HepG2 (cell line): ENCODE data around the gene NFE2L1. TPM values are rescaled to one million over a fixed set of nuclear protein-coding genes. Genes with fewer than 3 reads are reported as not detected.

Experiments used
- FOXO1 ChIP-seq: sonication (generic); formaldehyde crosslinking; IDR thresholded peaks from 2 replicates; pipeline ENCODE4 v1.4.0; 2020; ENCODE audit warnings: missing genetic modification reagents
- HOXA7 ChIP-seq: sonication (generic); formaldehyde crosslinking; IDR thresholded peaks from 2 replicates; pipeline ENCODE4 v1.8.1; 2022; ENCODE audit warnings: mild to moderate bottlenecking, missing genetic modification reagents, moderate library complexity
- KDM4B ChIP-seq: sonication (generic); formaldehyde crosslinking; IDR thresholded peaks from 2 replicates; pipeline ENCODE4 v1.4.0; 2020; ENCODE audit warnings: missing genetic modification reagents
- MBD4 ChIP-seq: IDR thresholded peaks from 2 replicates; pipeline ENCODE4 v1.6.1; 2012; ENCODE audit warnings: low read length, inconsistent platforms, borderline replicate concordance
- MBNL3 ChIP-seq: fragments of 250-450 bp; sonication (Bioruptor Pico); conservative IDR thresholded peaks from 2 replicates; pipeline ENCODE4 v1.8.0; 2022; ENCODE audit warnings: mild to moderate bottlenecking, inconsistent platforms
- NR2F2 ChIP-seq: IDR thresholded peaks from 2 replicates; pipeline ENCODE4 v1.6.1; 2012; ENCODE audit warnings: low read depth, inconsistent platforms, borderline replicate concordance
- REXO4 ChIP-seq: sonication (generic); formaldehyde crosslinking; IDR thresholded peaks from 2 replicates; pipeline ENCODE4 v1.8.0; 2022; ENCODE audit warnings: missing genetic modification reagents, mild to moderate bottlenecking, borderline replicate concordance
- SPEN ChIP-seq: sonication (generic); formaldehyde crosslinking; IDR thresholded peaks from 2 replicates; pipeline ENCODE4 v1.5.1; 2020; ENCODE audit warnings: low read depth, mild to moderate bottlenecking, missing genetic modification reagents
- ZNF160 ChIP-seq: sonication (generic); formaldehyde crosslinking; IDR thresholded peaks from 2 replicates; pipeline ENCODE4 v1.8.0; 2022; ENCODE audit warnings: mild to moderate bottlenecking, inconsistent platforms, missing genetic modification reagents
- ZNF232 ChIP-seq: sonication (generic); formaldehyde crosslinking; IDR thresholded peaks from 2 replicates; pipeline ENCODE4 v1.4.0; 2020; ENCODE audit warnings: missing genetic modification reagents, borderline replicate concordance
- ZNF296 ChIP-seq: sonication (generic); formaldehyde crosslinking; conservative IDR thresholded peaks from 2 replicates; pipeline ENCODE4 v1.5.0; 2020; ENCODE audit warnings: mild to moderate bottlenecking, missing genetic modification reagents
- ZNF331 ChIP-seq: sonication (generic); formaldehyde crosslinking; IDR thresholded peaks from 2 replicates; pipeline ENCODE4 v1.4.0; 2020; ENCODE audit warnings: missing genetic modification reagents
- ZNF792 ChIP-seq: IDR thresholded peaks from 2 replicates; pipeline ENCODE4 v1.6.1; 2016
- ZSCAN25 ChIP-seq: sonication (generic); formaldehyde crosslinking; IDR thresholded peaks from 2 replicates; pipeline ENCODE4 v1.8.0; 2022; ENCODE audit warnings: mild to moderate bottlenecking, missing genetic modification reagents
- polyA plus RNA-seq, 8 experiments: library from polyadenylated mRNA; depleted of rRNA in 3 of 8; stranded (reverse) in 7 of 8; unstranded in 1 of 8; fragments of >200 nt; fragmentation: Illumina TruSeq in 4 of 8; extraction: Trizol in 4 of 8; gene quantifications; 2 replicates each; pipeline versions ENCODE4 v1.2.1 to v1.2.3, GENCODE V29; 2011 to 2016; ENCODE audit warnings: low read depth in 4 of 8, missing spikeins in 1 of 8, mixed read lengths in 1 of 8; ENCODE audit not compliant: insufficient read depth in 1 of 8
- total RNA-seq, 5 experiments: library from RNA; depleted of rRNA; stranded (reverse); fragments of >200 nt; fragmentation: Illumina TruSeq; extraction: Trizol; gene quantifications; 2 replicates each; pipeline ENCODE4 v1.2.3, GENCODE V29; 2016; ENCODE audit warnings: low read depth in 1 of 5
- TF ChIP-seq, protein P1 (sequence below): sonication (generic); formaldehyde crosslinking; IDR thresholded peaks from 2 replicates; pipeline ENCODE4 v1.9.0; 2022; ENCODE audit warnings: missing genetic modification reagents, mild to moderate bottlenecking, borderline replicate concordance
- TF ChIP-seq, protein P2 (sequence below): sonication (generic); formaldehyde crosslinking; IDR thresholded peaks from 2 replicates; pipeline ENCODE4 v1.5.0; 2020; ENCODE audit warnings: mild to moderate bottlenecking, missing genetic modification reagents, moderate library complexity
- TF ChIP-seq, protein P3 (sequence below): sonication (generic); formaldehyde crosslinking; IDR thresholded peaks from 2 replicates; pipeline ENCODE4 v1.4.0; 2020; ENCODE audit warnings: mild to moderate bottlenecking, low read depth, missing genetic modification reagents
- TF ChIP-seq, protein P4 (sequence below): sonication (generic); IDR thresholded peaks from 2 replicates; pipeline ENCODE4 v1.6.1; 2016; ENCODE audit warnings: low read depth, borderline replicate concordance
- TF ChIP-seq, protein P5 (sequence below): sonication (generic); formaldehyde crosslinking; IDR thresholded peaks from 2 replicates; pipeline ENCODE4 v1.5.0; 2020; ENCODE audit warnings: mild to moderate bottlenecking, missing genetic modification reagents, borderline replicate concordance

Gene NFE2L1
- total and polyA plus RNA-seq, 2 of the 13 experiments (the other 11 are each of a cell fraction or from before 2014, with no cell fraction given), result 67.0 to 234 TPM

DNA sequence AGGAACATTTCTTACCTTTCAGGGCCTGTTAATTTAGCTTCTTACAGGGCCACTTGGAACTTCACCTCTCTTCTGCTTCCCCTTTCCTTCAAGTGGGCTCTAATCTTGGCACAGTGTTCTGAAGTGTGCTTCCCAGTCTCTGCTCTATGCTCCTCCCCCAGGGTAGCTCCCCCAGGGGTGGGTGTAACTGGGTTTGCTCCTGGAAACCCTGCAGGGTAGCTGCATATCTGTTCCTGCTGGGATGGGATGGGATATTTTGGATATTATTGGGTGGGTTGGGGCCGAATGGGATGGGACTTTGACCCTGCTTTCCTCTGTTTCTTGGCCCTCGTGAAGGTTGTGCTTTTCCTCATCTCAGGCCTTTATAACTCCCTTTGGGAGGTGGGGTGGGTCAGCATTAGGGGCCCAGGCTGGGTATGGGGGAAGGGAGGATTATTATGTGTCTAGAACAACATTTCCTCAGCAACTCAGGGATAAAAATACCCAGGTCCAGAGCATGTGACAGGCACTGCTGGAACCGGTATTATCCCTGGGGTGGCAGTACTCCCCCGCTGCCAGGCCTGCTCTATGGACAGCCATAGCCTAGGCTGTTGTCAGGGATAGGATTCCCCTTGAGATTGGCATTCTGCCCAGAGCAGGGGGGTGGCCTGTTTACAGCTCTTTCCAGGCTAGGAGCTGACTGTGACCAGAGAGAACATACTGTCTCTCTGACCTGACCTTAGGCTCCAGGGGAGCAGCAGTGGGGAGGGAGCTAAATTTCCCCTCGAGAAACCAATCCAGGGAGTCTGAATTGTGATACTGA lies 5.0 kb downstream of the NFE2L1 start (continued):
- TF ChIP-seq NR2F2 (no peak), ZNF160 (no peak), FOXO1 (CRISPR knock-in tag) (peak; percentile 86), ZNF792 (CRISPR knock-in tag) (peak; percentile 38; the same call in 1 of the 2 replicates), HOXA7 (no peak), ZSCAN25 (CRISPR knock-in tag) (peak; percentile 85; the same call in 1 of the 2 replicates), ZNF232 (CRISPR knock-in tag) (no peak), SPEN (CRISPR knock-in tag) (no peak), MBNL3 (CRISPR knock-in tag) (no peak), REXO4 (no peak), MBD4 (no peak), KDM4B (CRISPR knock-in tag) (no peak), ZNF296 (CRISPR knock-in tag) (no peak), ZNF331 (CRISPR knock-in tag) (peak; percentile 25; the same call in 1 of the 2 replicates)
- TF ChIP-seq, protein P1, sequence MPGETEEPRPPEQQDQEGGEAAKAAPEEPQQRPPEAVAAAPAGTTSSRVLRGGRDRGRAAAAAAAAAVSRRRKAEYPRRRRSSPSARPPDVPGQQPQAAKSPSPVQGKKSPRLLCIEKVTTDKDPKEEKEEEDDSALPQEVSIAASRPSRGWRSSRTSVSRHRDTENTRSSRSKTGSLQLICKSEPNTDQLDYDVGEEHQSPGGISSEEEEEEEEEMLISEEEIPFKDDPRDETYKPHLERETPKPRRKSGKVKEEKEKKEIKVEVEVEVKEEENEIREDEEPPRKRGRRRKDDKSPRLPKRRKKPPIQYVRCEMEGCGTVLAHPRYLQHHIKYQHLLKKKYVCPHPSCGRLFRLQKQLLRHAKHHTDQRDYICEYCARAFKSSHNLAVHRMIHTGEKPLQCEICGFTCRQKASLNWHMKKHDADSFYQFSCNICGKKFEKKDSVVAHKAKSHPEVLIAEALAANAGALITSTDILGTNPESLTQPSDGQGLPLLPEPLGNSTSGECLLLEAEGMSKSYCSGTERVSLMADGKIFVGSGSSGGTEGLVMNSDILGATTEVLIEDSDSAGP, result no peak
- TF ChIP-seq, protein P2, sequence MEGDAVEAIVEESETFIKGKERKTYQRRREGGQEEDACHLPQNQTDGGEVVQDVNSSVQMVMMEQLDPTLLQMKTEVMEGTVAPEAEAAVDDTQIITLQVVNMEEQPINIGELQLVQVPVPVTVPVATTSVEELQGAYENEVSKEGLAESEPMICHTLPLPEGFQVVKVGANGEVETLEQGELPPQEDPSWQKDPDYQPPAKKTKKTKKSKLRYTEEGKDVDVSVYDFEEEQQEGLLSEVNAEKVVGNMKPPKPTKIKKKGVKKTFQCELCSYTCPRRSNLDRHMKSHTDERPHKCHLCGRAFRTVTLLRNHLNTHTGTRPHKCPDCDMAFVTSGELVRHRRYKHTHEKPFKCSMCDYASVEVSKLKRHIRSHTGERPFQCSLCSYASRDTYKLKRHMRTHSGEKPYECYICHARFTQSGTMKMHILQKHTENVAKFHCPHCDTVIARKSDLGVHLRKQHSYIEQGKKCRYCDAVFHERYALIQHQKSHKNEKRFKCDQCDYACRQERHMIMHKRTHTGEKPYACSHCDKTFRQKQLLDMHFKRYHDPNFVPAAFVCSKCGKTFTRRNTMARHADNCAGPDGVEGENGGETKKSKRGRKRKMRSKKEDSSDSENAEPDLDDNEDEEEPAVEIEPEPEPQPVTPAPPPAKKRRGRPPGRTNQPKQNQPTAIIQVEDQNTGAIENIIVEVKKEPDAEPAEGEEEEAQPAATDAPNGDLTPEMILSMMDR (CRISPR knock-in tag), result peak; percentile 37
- TF ChIP-seq, protein P3, sequence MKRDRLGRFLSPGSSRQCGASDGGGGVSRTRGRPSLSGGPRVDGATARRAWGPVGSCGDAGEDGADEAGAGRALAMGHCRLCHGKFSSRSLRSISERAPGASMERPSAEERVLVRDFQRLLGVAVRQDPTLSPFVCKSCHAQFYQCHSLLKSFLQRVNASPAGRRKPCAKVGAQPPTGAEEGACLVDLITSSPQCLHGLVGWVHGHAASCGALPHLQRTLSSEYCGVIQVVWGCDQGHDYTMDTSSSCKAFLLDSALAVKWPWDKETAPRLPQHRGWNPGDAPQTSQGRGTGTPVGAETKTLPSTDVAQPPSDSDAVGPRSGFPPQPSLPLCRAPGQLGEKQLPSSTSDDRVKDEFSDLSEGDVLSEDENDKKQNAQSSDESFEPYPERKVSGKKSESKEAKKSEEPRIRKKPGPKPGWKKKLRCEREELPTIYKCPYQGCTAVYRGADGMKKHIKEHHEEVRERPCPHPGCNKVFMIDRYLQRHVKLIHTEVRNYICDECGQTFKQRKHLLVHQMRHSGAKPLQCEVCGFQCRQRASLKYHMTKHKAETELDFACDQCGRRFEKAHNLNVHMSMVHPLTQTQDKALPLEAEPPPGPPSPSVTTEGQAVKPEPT (CRISPR knock-in tag), result no peak
- TF ChIP-seq, protein P4, sequence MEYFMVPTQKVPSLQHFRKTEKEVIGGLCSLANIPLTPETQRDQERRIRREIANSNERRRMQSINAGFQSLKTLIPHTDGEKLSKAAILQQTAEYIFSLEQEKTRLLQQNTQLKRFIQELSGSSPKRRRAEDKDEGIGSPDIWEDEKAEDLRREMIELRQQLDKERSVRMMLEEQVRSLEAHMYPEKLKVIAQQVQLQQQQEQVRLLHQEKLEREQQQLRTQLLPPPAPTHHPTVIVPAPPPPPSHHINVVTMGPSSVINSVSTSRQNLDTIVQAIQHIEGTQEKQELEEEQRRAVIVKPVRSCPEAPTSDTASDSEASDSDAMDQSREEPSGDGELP, result 0 out of 2 replicates have a peak, but pooled peaks have one; percentile 5
- TF ChIP-seq, protein P5, sequence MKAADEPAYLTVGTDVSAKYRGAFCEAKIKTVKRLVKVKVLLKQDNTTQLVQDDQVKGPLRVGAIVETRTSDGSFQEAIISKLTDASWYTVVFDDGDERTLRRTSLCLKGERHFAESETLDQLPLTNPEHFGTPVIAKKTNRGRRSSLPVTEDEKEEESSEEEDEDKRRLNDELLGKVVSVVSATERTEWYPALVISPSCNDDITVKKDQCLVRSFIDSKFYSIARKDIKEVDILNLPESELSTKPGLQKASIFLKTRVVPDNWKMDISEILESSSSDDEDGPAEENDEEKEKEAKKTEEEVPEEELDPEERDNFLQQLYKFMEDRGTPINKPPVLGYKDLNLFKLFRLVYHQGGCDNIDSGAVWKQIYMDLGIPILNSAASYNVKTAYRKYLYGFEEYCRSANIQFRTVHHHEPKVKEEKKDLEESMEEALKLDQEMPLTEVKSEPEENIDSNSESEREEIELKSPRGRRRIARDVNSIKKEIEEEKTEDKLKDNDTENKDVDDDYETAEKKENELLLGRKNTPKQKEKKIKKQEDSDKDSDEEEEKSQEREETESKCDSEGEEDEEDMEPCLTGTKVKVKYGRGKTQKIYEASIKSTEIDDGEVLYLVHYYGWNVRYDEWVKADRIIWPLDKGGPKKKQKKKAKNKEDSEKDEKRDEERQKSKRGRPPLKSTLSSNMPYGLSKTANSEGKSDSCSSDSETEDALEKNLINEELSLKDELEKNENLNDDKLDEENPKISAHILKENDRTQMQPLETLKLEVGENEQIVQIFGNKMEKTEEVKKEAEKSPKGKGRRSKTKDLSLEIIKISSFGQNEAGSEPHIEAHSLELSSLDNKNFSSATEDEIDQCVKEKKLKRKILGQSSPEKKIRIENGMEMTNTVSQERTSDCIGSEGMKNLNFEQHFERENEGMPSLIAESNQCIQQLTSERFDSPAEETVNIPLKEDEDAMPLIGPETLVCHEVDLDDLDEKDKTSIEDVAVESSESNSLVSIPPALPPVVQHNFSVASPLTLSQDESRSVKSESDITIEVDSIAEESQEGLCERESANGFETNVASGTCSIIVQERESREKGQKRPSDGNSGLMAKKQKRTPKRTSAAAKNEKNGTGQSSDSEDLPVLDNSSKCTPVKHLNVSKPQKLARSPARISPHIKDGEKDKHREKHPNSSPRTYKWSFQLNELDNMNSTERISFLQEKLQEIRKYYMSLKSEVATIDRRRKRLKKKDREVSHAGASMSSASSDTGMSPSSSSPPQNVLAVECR (CRISPR knock-in tag), result peak; percentile 34; the same call in 1 of the 2 replicates
